G401 (cell line): Measurements from ENCODE around the gene MTHFD1L. TPM values are rescaled to one million over a fixed set of nuclear protein-coding genes. Genes with fewer than 3 reads are reported as not detected.
"Not testable (repeated sequence)": the region's sequence is repeated elsewhere in the genome, so short reads cannot be mapped to it uniquely, and the experiment has no call there.

ENCODE experiments used
- DNase-seq: peaks from one replicate; pipeline ENCODE4 v3.0.0-alpha.2; 2015; ENCODE audit warnings: low spot score
- in situ Hi-C: cut with HindIII; loops from 2 replicates; pipeline ENCODE4 v1.10.0; 2016; ENCODE audit warnings: low sequenced_read_pairs, mixed read lengths
- total RNA-seq: library from RNA; depleted of rRNA; stranded (reverse); fragments of >200 nt; shearing (Covaris generic); gene quantifications from 2 replicates; pipeline ENCODE4 v1.2.3, GENCODE V29; 2014

MTHFD1L gene
- total RNA-seq, 1 experiment from 2014 or later: 59.6 TPM

DNA sequence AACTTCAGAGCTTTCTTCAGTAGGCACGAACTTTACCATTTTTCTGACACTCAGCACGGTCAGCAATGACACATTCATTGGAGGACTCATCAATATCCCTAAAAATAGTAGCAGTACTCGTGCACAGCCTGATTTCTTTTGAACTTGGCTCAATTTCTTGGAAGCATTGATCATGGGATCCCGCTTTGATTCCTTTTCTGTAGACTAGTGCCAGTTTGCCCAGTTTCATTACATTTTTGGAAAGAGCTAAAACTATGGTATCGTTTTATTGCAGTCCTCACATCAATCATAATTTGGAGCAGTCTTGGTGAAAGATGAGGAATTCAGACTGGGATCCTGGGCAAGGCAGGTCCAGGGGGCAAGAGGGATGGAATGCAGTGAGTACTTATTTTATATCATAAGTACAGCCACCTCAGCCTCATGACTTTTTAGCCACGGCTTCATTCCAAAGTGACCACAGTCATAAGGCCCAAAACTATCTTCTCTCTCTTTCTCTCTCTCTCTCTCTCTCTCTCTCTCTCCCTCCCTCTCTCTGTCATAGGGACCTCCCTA, 203.3 kb downstream of the MTHFD1L start:
- no peak for DNase-seq
- in situ Hi-C loops: no loop called here

DNA sequence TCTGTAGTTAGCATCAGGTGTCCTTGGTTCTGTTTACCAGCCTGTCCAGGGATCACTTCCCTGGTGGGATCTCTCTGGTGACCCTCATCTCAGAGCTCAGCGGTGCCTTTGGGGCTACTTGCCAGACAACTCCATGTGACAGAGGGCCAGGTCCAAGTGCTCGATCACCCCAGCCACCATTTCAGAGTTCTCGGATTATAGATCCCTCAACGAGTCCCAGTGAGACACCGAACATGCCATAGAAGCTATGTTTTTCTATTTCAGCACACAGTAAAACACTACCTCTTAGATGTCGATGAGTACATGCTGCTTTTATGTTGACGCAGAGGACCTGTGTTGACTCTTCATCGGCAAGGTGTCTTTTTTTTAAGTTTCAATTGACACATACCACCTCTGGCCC, 204.1 kb downstream of the MTHFD1L start:
- no peak for DNase-seq

DNA sequence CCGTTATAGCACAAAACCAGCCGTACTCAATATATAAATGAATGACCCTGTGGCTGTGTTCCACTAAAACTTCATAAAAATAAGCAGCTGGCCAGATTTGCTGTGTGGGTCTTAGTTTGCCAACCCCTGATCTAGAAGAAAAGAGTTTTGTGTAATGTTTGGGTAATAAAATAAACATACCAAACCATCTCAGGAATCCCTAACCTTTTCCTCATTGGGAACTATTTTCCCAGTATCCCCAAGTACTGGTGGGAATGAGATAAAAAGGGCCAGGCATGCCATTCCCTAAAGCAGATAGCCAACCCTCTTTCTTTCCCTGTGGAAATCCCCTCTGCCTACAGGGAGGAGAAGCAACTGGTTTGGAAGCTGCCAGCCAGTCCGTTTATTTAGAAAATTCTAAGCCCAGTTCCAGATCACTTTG, 205.1 kb downstream of the MTHFD1L start:
- in situ Hi-C loops: no loop called here

More for the DNA sequence above, 204.1 kb downstream of the MTHFD1L start:
- in situ Hi-C loops: no loop called here

DNA sequence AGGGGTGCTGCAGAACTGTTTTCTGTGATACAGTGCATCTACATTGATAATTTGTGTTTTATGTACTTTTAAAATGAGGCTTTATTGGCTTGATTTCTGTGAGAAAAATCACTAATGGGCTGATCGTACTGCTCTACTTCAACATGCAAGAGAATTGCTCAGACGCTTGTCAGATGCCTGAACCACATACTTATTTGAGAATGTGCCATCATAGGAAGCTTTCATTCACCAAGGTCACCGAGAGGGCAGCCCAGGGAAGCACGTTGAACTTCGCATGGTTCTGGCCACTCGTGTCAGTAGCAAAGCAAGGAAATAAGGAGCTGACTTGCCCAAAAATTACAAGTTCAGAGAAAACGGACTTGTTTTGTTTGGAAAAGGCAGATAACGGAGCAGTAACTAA, 205.8 kb downstream of the MTHFD1L start:
- DNase-seq: no peak
- in situ Hi-C loops: no loop called here

More for the DNA sequence above, 205.1 kb downstream of the MTHFD1L start:
- no peak for DNase-seq

DNA sequence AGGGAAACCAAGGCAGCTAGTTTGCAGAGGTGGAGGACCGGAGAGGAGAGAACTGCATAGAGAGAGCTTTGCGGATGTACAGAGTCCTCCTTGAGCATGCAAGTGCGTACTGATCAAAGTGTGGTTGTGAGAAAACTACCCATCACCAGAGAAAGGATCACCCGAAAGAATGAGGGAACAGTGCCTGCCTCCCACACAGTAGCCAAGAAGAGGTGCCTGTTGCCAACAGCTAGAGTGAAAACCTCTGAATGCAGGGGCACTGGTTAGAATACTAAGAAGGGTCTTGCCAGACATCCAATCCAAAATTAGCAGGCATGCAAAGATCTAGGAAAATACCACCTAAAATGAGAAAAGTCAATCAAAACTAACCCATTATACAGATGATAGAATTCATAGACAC, 207.6 kb downstream of the MTHFD1L start:
- in situ Hi-C loops: no loop called here
- no peak for DNase-seq

DNA sequence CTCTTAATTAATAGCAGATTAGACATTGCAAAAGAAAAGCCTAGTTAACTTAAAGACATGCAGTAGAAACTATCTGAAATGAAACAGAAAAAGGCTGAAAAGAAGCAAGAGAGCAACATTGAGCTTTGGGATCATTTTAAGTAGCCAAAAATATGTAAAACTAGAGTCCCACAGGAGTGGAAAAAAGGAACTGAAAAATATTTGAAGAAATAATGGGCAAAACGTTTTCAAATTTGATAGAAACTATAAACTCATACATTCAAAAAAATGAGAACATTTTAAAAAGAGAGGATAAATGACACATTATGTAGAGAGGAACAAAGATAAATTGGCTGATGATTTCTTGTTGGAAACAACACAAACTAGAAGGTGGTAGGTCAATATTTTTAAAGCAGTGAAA, 208.2 kb downstream of the MTHFD1L start:
- DNase-seq: no peak
- in situ Hi-C loops: no loop called here

DNA sequence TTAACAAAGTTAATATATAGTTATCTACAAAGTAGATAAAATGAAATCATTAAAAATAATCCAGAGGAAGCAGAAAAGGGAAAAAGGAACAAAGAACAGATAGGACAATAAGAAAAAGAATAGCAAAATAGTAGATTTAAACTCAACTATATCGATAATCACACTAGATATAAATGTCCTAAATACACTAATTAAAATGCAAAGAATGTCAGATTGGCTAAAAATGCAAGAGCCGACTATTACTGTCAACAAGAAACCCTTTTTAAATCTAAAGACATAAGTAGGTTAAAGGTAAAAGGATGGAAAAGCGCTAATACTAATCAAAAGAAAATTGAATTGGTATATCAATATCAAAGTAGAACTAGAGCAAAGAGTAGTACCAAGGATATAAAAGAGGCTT, 209.5 kb downstream of the MTHFD1L start:
- in situ Hi-C loops: no loop called here
- DNase-seq: no peak

DNA sequence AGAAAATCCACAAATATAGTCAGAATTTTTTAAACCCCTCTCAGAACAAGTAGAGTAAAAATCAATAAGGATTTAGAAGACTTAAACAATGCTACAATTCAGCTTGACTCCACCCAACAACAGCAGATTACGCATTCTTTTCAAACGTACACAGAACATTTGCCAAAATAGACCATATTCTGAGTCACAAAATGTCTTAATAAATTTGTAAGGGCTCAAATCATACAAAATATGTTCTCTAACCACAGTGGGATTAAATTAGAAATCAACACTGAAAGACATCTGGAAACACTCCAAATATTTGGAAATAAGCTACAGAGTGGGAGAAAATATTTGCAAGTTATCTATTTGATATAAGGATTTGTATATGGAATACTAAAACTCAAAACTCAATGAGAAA, 210.0 kb downstream of the MTHFD1L start:
- DNase-seq: no peak
- in situ Hi-C loops: no loop called here

DNA sequence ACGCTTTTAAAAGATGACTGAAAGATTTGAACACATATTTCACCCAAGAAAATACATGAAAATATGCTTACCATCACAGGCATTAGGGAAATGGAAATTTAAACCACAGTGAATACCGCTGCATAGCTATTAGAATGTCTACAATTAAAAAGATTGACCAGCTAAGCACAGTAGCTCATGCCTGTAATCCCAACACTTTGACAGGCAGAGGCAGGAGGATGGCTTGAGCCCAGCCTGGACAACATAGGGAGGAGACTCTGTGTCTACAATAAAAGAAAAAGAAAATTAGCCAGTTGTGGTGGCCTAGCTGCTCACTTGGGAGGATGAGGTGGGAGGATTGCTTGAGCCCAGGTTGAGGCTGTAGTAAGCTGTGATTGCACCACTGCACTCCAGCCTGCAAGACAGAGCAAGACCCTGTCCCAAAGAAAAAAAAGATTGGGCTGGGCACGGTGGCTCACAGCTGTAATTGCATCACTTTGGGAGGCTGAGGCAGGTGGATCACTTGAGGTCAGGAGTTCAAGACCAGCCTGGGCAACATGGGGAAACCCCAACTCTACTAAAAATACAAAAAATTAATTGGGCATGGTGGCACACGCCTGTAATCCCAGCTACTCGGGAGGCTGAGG, 210.5 kb downstream of the MTHFD1L start:
- in situ Hi-C loops: no loop called here
- DNase-seq: no peak

DNA sequence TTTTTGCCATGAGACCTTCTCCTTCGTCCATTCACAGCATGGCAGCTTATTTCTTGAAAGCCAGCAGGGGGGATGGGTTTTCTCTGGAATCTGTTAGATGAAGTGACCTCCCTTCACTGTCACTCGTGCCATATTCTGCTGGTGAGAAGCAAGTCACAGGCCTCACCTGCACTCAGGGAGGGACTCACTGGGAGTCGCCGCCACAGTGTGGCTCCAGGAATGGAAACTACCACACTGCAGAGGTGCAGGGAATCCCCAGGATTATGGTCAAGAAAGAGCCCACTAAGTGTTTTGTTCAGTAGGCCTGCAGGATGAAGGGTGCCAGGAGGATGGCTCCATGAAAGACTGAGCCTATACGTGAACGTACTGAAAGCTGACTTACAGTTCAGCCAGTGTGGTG, 213.2 kb downstream of the MTHFD1L start:
- DNase-seq: no peak
- in situ Hi-C loops: no loop called here

DNA sequence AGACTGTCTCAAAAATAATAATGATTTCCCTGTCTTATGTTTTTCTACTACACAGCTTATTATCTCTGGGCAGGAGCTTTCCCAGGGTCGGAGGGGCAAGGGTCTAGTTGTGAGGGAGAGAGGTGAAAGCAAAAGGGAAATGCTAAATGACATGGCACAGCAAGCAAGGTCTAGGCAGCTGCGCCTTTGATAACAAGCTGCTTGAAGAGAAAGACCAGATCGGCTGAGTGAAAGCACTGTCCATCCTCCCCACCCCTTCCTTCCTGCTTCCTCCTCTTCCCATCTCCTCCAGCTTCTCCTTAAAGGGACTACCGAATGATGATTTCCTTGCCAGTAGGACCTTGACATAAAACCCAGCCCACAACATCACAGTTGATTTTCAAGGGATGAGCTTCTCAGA, 216.2 kb downstream of the MTHFD1L start:
- in situ Hi-C loops: no loop called here
- no peak for DNase-seq

DNA sequence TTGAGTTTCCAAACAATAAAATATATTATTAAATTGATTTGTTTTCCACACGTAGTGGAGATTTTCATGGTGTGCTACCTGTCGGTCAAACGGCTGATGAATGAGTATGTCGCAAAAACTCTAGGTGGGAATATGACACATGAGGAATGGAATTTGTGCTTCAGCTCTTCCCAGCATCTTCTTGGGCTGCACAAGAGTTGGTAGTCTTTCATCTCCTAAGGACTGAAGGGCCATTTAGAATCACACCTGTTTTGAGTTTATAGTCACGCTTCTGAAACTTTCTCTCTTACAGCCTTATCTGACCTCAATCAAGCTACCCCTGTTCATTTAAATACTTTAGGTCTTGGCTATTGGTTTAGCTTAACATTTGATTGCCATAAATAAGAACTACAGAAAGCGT, 216.6 kb downstream of the MTHFD1L start:
- DNase-seq: no peak
- in situ Hi-C loops: no loop called here

DNA sequence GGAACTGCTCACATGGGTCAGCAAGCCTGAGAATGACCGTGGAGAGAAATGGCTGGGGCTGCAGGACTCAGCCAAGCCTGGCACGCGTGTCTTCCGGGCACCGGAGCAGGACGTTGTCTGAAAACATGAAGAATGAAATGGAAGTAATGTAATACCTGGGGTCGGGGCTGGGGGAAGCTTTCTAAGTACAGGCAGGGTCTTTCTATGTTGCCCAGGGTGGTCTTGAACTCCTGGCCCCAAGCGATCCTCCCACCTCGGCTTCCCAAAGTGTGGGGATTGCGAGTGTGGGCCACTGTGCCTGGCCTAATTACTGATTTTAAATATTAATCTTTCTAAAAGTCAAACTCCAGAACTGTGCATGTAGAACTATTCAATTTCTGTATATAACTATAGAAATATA, 218.8 kb downstream of the MTHFD1L start:
- in situ Hi-C loops: no loop called here
- DNase-seq: no peak

DNA sequence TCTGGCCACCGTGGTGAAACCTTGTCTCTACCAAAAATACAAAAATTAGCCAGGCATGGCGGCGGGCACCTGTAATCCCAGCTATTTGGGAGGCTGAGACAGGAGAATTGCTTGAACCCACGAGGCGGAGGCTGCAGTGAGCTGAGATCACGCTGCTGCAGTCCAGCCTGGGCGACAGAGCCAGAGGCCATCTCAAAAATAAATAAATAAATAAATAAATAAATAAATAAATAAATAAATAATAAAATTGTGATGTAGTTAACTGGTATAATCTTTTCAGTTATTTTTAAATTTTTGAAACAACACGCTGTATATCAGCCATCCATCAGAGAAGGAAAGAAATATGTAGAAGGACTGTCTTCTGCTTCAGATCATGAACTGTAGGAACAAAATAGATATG, 221.6 kb downstream of the MTHFD1L start:
- in situ Hi-C loops, DNase-seq: not testable (repeated sequence)

DNA sequence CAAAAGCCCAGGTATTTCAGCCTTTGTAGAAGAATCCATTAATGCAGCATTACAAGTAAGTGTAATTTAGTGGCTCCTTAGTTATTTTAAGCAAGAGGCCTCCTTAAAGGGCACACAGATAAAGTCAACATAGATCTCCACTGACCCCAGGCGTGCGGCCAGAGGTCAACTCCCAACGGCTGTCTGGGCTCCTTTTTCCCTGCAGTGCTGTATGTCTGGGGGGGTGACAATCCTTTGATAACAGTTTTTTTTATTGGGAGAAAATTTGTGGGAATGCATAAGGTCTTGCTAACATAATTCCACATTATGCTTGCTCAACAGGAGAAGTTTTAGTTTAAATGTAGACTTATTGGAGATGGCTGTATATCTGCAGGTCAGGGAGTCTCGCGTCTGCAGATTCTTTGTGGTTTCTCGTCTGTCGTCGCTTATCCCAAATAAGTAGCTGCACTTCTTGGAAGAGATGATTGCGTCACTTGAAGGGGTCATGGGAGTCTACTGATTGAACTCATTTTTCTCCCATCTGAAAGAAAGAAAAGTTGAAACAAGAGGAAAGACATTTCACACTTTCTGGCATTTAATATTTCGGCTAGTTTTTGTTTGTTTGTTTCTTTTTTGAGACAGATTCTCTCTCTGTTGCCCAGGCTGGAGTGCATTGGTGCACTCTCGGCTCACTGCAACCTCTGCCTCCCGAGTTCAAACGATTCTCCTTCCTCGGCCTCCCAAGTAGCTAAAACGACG, 222.5 kb downstream of the MTHFD1L start:
- in situ Hi-C loops: no loop called here
- DNase-seq: no peak

DNA sequence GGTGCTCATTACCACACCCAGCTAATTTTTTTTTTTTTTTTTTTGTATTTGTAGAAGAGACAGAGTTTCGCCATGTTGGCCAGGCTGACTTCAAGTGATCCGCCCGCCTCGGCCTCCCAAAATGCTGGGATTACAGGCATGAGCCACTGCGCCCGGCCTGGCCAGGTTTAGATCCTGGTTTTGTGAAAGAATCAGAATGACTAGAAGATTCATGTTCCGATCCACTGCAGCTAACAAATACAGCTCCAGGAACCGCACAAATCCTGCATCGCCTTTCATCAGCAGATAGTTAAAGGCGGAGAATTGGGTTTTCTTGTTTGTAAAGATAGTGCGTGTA, 223.1 kb downstream of the MTHFD1L start:
- in situ Hi-C loops: no loop called here

DNA sequence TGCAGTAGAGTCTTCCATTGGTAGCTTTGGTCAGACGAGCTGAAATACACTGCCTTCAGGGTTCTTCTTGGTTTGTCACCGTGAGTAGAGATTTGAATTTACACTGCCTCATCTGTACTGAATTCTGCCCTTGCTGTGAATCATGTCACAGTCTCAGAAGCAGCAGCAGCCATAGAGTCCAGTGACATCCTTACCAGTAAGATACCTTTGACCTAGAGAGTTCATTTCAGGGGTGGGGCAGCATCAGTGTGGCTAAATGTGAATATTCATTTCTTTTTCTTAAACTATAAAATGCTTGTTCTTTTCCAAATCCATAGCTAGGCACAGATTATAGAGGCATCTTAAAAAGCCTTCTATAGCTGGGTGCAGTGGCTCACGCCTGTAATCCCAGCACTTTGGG, 223.5 kb downstream of the MTHFD1L start:
- in situ Hi-C loops: no loop called here
- no peak for DNase-seq

More for the DNA sequence above, 223.1 kb downstream of the MTHFD1L start:
- no peak for DNase-seq

DNA sequence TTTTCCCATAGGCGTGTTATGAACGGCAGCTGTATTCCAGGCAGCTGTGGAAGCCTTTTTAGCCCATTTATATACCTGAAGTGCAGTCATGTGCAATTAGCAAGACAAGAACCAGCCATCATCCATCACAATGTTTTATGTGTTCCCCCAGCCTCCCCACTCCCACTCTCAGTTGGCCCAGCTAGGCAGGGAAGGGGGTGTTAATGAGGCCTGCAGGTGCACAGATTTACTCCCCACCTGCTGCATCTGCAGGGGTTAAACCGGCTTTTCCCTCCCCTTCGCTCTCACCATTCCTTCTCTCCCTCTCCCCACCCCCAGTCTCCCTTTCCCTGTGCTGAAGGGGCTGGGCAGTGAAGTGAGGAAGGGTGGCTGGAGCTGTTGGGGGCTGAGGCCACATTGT, 224.5 kb downstream of the MTHFD1L start:
- in situ Hi-C loops: no loop called here
- DNase-seq: no peak

DNA sequence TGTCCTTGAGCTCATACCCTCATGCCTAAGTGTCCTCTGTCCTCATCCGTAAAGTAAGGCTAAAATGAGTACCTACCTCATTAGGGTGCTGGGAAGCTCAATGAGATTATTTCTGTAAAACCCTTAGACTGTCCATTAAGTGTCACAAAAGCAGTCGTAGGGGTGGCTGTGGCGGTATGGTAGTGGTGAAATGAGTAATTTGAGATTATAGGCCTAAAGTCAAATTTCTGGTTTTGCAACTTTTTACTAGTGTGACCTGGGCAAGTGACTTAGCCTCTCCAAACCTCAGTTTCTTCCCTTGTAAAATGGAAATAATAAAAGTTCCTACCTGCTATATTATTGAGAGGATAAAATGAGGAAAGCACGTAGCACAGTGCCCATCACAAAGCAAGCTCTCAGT, 226.1 kb downstream of the MTHFD1L start:
- DNase-seq: no peak
- in situ Hi-C loops: no loop called here

DNA sequence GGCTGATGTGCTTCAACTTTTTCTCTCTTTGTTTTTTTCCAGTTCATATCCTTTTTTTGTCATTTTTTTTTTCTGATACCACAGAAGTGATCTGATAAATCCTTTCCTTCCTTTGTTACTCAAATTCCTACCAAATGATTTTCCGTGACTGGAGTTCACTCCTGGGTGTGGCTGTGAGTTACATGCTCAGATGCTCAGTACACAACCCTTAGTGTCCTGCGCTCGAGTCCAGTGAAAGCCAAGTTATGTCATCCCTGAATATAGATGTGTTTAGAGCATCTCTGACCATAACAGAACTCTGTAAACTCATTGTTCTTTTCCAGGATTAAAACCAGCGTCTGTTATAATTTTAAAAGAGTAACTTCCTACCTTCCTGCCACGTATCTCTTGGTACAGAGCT, 227.1 kb downstream of the MTHFD1L start:
- in situ Hi-C loops: no loop called here
- no peak for DNase-seq

DNA sequence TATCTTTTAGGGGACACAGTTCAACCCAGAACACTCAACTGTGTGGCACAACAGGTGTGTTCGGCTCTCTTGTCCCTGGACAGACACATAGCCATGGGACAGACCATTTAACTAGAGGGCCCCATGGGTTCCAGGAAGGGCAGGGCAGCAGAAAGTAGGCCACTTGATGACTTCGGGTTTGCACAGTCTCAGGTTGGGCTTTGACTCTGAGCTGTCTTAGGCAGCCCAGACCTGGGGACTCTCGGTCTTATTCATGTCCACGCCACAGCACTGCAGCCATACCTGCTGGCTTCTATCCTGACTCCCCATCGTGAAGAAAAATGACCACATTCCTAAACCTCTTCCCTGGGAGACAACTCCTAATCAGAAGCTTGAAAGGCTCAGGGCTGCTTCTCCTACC, 228.2 kb downstream of the MTHFD1L start:
- in situ Hi-C loops: no loop called here
- no peak for DNase-seq
